Activated CD4-positive, alpha-beta T cell treated with anti-CD3 and anti-CD28 coated beads for 4 hours (primary cell): ENCODE results near the gene TAT.

Source experiments
- DNase-seq, 2 donors: peaks; one replicate each; pipeline ENCODE4 v3.0.0-alpha.2; 2020

Gene TAT

GRCh38 chr16:71536752-71537499 is 40.0 kb downstream of the TAT start:
- no peak for DNase-seq

GRCh38 chr16:71532366-71532765 is 44.5 kb downstream of the TAT start:
- DNase-seq: no peak

- DNase-seq: no peak
Observed at GRCh38 chr16:71528863-71529262, 48.0 kb downstream of the TAT start.

GRCh38 chr16:71528257-71528656 is 48.6 kb downstream of the TAT start:
- no peak for DNase-seq

- DNase-seq: no peak
Observed at GRCh38 chr16:71526111-71526631, 50.7 kb downstream of the TAT start, which contains the start of gene CHST4. Gene CHST4 (plus strand): TSS chr16:71526426. CDS start chr16:71536678, 10,252 bp downstream.

GRCh38 chr16:71524566-71525553 is 52.0 kb downstream of the TAT start:
- no peak for DNase-seq

GRCh38 chr16:71520550-71520949 is 56.3 kb downstream of the TAT start:
- no peak for DNase-seq
